HG02763 (cell line): ENCODE results near the gene SLC15A1.
"Not testable (repeated sequence)": the region's sequence is repeated elsewhere in the genome, so short reads cannot be mapped to it uniquely, and the experiment has no call there.

Source experiments
- ATAC-seq: cut with Tn5 transposase; IDR thresholded peaks from one replicate; pipeline ENCODE4 v1.9.1; 2021; ENCODE audit warnings: mild to moderate bottlenecking, moderate library complexity; ENCODE audit not compliant: unreplicated experiment

SLC15A1 gene

DNA sequence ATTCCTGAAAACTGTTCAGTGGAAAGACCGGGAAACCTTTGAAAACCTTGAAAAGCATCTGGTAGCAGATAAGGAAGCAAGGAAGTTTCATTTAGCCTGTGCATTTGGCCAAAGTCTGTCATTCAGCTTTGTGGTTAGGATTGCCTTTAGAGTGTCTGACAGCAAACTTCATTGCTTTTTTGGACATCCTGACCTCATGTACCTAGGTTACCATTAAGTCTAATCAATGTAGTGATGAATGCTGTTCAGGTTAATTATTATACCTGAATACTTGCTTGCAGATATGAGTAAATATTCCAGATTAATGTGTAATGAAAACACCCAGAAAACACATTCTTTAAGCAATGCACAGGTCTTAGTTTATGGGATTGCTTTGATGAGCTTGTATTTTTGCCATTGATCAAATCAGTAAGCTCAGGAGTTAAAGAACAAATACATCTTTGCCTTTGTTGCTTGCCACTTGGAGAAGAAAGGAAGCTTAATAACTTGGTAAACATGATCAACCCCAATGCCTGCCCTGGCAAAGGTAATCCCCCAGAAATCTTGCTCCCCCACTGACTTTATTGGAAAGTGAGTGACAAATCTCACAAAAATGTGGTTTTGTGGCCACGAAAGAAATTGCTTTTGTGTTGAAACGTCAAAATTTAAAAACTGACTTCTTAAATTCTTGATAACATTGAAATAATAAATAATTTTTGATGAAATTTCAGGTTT lies 87.4 kb downstream of the SLC15A1 start:
- ATAC-seq, result no peak

DNA sequence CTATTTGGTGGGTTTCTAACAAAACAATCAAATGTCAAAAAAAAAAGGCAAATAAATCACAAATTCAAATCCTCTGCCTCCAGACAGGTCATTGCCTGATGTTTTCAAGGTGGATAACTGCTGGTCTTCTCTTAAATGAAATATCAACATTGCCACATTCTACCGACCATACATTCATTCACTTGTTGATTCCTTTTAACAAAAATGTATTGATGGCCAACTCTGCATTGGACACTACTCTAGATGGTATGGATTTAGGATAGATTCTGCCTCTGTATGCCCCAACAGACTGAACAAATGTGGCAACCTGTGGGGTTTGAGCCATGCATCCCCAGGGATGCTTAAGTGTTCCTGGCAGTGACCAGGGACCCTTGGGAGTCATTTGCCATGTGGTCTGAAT lies 88.0 kb downstream of the SLC15A1 start:
- no peak for ATAC-seq

DNA sequence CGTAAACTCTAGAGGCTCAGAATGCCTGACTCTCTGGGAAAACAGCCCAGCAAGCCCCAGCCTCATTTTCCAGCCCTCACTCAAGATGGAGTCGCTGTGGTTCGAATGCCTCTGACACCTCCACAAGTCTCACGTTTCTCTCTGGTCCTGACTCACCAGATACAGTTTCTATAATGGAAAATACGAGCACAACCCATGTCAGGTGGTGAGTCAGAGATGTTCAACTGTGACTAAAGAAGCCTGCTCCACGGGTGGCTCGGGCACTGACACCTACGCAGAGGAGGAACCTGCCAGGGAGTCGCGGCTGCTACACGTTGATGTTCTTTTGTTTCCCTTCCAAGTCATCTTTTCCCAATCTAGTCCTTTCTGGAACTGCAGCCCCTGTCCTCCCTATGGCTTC lies 88.4 kb downstream of the SLC15A1 start:
- no peak for ATAC-seq

DNA sequence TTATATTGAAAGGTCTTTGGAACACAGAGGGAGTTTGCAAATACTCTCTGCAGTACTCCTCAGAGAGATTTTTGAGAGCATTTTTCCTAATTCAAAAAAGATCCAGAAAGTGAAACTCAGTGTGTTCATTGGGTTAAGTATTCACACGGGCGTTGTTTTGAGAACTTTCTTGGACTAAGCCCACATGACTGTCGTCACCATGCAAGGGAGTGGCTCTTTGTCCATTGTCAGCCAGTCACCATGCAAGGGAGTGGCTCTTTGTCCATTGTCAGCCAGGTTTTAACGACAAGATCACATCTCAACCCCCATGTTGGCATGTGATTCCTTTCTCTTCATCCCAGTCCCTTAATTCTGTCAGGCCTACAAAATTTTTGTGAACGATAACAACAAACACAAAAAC lies 94.3 kb downstream of the SLC15A1 start:
- ATAC-seq, result no peak

DNA sequence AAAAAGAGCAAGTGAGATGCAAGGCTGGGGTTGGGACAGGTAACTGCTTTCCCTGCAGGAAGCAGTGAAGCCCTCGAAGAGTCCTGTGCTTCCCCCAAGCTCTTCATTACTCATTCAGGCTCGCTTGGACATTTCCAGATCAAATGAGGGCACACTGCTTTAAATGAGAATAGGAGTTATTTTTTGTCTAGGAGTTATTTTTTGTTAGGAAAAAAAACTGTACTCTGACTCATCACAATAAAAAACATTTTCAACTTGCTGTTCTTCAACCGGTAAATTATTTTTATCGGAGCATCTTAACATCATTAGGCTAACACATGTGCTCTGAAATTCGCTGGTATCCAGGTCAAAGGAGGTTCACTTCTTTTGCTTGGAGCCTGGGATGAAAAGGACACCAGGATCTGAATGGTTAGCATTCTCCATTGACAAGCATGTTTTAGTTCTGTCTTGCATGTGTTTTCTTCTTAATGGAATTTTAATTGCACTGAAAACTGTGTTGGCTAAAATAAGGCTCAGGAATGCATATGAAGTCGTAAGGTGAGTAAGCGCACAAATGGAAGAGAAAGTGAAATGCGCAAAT lies 94.9 kb downstream of the SLC15A1 start:
- ATAC-seq, result no peak

DNA sequence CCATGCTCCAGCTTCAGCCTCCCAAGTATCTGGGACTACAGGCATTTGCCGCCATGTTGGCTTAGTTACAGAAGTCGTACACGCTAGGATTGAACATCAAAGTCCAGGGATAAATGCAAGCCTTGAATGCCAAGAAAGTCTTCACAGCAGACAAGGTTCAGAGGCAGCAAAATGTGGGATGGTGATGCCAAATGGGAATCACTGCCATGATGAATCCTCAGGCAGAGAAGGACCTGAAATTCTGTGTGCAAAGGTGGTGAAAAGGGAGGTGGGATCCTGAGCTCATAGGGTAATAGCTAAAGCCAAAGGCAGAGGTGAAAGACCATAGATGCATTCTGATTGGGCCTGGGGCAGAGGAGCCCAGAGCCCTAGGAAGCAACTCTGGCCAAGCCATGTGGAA lies 96.2 kb downstream of the SLC15A1 start:
- no peak for ATAC-seq

DNA sequence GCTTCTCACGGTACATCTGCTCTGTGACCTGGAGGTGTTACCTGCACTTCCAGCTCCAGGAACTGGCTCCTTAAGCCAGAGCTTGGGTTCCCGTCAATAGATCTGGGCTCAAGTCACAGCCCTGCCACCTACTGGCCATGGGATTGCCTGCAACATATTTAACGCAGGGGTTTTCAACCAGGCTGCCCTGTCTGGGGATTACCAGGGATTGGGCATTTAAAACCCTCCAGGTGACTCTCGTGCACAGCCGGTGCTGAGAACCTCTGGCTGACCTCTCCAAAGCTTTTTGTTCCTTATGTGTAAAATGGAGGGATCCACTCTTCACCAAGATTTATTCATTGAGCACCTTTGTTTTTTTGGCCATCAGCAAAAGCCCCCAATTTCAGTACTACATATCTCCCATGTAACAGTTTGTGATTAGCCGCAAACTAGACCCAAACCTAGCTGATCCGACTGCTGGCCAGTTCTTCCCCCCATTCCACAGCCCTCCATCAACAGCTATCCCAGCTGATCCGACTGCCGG lies 98.9 kb downstream of the SLC15A1 start:
- peak; percentile 93 for ATAC-seq

DNA sequence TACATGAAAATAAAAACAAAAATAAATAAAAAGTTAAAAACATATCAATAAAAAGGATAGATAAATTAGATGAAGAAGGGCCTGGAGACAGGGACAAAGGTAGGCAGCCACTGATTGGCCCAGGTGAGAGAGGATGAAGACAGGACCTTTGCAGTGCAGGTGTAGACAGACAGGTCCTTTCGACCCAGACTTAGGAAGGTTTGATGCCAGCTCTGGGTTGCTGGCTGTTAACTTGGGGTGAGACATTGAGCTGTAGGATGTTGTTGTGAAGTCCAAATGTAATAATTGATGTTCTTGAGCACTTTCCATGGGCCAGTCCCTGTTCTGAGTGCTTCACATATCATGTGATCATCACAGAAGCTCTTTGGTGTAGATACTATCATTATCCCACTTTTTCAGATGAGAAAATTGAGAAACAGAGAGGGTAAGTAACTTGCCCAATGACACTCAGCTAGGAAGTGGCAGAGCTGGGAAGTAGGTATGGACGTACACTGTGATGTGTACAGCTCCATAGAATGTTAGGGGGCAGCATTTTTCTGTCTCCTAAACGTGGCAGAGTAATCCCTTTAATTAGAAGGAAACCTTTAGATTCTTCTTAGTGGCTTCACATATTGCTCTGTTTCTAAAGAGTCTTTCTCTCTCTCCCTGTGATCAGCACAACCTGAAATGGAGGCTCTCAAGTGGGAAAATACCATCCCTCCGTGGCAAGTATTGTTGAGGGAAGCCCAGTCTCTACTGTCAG lies 99.6 kb downstream of the SLC15A1 start:
- ATAC-seq, result no peak

DNA sequence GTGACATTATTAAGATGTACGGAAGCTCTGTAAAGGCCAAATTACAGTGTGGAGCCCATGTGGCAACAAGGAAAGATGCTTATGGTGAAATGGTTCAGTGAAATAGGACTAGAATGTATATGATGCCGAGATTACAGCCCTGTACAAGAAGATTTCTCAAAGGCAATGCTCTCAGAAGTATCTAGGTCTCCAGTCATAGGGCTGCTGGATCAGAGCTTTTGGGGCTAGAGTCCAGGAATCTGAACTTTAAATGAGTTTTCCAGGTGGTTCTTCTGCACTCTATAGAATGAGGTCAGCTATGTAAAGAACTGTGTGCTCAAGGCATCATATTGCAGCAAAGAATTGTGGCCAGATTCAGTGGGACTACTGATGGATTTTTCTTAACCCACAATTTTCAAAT lies 100.2 kb downstream of the SLC15A1 start:
- no peak for ATAC-seq

DNA sequence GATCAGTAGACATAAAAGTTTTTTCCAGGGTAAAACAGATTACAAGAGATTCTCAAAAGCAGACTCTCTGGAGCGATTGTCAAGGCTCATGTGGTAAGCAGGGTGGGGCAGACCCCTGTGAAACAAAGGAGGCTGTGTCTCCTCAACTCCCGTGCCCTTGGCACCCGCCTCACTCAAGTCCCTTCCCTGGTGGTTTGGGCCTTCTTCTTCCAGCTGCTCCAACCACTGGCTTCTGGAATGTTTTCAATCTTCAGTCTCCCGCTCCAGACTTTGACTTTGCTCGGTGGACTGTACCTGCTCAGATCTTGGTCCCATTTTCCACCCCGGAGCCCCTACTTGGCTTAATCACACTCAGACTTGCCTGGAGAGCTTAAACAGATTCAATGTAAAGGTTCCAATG lies 100.7 kb downstream of the SLC15A1 start:
- ATAC-seq, result no peak

DNA sequence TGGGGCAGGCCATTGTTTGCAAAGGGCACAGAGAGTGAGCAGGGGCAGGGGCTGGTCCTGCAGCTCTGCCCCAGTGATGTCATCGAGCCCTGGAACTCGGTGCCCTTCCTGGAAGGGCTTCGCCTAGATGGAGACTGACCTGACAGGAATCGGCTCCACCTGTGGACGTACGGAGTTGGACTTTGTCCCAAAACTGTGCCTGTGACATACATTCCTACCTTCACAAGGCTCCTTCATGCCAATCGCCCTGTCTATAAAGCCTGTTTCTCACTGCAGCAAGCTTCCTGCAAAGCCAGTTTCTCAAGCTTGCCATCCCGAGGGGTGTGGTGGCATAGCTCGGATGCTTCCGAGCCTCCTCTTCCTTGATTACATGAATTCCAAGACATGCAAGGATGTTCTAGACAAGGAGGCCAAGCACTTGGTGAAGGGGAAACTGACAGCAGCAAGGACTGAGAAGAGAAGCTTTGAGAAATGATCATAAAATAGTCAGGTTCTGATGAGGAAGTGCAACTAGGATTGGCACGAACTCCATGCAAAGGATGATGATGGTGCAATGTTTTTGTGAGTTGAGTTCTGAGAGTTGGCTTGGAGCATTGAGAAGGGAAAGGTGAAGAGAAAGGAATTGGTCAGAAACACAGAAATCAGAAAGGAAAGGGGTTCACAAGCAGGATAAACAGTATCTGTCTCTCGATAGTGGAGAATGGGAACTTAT lies 101.9 kb downstream of the SLC15A1 start:
- no peak for ATAC-seq

DNA sequence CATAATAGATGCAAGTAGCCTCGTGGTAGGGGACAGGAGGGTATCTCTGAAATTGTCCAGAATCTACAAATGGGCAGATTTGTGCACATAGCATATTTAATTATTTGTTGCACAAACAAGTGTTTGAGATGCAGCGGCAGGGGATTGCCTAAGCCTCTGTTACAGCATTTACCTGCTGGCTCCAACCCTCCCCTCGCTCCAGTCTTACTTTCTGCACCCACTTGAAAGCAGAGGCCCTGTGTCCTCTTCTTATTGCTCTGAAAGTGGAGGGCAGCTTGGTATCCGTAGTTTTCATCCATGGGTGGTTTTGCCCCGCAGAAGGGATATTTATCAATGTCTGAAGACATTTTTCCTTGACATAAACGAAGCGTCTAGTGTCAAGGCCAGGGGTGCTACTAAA lies 102.6 kb downstream of the SLC15A1 start:
- ATAC-seq, result no peak

DNA sequence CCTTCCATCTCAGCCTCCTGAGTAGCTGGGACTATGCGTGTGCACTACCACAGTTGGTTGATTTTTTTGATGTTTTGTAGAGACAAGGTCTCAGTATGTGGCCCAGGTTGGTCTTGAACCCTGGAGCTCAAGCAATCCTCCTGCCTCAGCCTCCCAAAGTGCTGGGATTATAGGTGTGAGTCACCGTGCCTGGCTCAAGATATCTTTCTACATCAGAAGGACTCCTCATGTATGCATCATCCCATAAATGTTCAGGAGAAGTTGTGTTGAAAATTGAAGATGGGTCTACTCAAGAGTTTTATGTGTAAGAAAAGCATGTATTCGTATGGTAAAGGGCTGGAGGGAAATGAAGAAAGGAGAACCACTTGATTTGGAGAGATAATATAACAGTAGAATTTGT lies 103.8 kb downstream of the SLC15A1 start:
- no peak for ATAC-seq

DNA sequence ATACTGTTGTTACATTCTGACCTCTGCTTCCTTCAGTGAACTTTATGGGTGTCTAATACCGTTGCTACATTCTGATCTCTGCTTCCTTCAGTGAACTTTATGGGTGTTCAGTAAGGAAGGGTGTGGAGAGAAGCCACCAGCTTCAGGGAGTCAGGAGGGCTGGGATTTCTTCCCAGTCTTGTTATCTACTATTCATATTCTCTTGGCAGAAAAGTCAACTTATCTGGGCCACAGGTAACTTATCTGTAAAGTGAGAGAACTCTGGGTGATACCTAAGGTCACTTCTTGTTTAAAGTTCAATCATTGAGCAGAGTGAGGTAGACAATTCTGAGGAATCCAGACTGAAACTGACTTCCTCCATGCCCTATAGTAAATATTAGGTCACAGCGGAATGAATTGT lies 104.3 kb downstream of the SLC15A1 start:
- no peak for ATAC-seq

DNA sequence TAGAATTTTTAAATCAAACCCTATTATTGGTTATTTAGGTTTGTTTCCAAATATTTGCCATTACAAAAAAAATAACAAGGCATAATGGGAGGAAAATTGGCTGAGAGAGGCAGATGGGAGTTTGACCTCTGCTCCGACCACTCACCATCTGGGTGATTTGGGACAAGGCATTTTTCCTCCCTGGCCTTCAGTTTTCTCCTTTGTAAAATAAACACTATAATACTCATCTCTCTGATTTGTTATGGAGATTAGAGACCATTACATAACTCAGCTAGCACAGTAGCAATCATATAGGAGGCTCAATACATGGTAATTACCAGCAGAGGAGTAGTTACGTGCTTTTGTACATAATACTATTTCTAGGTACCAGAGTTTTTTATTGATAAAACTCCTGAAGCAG lies 105.4 kb downstream of the SLC15A1 start:
- no peak for ATAC-seq

DNA sequence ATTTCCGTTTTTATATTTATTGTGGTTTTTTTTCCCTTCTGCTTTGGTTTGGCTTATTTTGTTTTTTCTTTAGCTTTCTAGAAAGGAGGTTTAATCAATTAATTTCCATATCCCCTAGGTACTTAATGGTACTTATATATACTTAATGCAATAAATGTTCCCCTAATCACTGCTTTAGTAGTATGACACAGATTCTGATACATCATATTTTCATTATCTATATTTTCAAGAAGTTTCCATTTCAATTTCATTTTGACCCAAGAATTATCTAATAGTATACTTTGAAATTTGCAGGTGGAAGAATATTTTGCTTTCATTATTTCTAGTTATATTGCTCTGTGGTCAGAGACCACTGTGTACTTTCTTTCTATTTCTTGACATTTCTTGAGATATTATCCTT lies 109.0 kb downstream of the SLC15A1 start:
- no peak for ATAC-seq

DNA sequence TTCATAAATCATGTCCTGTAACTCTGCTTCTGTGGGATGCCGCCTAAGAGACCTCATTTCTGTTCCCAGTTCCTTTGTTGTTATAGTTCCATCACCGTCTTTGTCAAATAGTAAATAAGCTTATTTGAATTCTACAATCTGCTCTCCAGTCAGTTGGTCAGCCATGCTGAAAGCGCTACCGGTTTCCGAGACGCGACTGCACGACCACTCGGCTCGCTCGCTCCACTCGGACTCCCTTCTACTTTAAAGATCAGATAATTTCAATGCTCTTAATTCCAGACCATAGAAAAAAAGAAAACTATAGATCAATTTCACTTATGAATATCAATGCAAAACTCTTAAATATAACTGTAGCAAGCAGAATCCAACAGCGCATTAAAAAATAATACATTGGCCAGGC lies 111.4 kb downstream of the SLC15A1 start:
- no peak for ATAC-seq

DNA sequence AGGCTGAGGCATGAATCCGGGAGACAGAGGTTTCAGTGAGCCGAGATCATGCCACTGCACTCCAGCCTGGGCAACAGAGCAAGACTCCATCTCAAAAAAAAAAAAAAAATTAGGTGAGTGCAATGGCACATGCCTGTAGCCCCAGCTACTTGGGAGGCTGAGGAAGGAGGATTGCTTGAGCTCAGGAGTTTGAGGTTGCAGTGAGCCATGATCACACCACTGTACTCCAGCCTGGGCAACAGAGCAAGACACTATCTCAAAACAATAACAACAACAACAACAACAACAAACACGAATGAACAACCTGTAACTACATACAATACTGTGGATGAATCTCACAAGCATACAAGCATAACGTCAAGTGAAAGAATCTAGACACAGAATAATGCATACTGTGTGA lies 112.7 kb downstream of the SLC15A1 start:
- ATAC-seq, result not testable (repeated sequence)

DNA sequence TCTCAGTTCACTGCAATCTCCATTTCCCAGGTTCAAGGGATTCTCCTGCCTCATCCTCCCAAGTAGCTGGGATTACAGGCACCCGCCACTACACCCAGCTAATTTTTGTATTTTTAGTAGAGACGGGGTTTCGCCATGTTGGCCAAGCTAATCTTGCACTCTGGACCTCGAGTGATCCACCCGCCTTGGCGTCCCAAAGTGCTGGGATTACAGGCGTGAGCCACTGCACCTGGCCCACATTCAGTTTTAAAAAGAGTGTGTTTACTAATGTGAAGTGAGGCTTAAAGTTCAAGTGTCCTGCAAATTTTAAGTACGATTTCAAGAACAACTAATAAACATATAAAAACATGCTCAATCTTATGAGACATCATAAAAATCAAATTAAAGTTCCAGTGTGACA lies 114.1 kb downstream of the SLC15A1 start:
- not testable (repeated sequence) for ATAC-seq
